NAMALWA (cell line): Measurements from ENCODE around the gene KDELR3.
"Not testable (repeated sequence)": the region's sequence is repeated elsewhere in the genome, so short reads cannot be mapped to it uniquely, and the experiment has no call there.

Source experiments
- DNase-seq: peaks from one replicate; pipeline ENCODE4 v3.0.0-alpha.2; 2015; ENCODE audit warnings: low spot score

KDELR3 gene

DNA sequence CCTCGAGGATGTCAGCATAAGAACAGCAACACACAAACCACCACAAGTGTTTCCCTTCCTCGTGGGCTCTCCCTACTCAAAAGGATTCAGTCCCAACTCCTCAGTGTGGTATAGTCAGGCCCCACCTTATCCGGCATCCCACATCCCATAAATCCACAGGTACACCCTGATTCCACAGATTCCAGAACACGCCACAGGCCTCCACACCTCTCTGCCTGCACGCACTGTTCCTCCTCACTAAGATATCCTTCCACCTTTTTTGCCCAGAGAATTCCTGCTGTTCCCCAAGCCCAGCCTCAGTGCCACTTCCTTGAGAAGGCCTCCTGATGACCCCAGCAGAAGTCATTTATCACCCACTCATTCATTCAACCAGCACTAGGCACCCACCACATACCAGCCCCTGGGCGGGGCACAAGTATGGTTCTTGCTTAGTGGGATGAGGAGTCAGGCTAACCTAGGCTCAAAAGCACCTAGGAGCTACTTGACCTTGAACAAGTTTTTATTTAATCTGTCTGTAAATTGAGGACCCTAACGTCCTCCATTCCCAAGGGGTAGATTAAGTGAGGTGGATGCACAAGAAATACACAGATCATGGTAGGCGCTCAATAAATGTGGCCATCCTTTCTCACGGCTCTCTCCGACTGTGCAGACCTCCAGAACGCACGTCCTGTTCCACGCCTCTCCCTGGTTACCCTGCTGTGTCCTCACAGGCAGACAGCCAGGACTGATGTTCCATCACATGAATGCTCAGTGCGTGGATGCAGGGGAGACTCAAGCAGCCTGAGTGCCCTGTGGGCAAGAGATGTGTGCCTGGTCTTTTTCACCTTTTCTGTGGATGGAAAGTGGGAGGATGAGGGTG lies 10.8 kb upstream of the KDELR3 start:
- DNase-seq: no peak

DNA sequence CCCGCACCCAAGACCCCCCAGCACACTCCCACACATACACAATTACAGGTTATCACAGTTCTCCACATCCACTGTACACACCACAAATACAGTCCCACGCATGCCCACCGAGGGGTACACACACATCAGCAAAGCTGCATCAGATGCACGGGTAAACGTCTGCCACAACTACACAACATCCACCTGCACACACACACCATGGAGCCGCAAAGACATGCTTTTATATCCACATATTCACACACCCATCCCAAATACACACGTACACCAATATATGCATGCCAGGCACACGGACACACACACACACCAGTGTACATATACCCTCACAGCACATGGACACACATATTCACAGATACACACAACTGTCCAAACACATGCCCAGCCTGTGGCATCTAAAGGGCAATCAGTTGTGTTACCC lies 7.5 kb upstream of the KDELR3 start:
- no peak for DNase-seq

DNA sequence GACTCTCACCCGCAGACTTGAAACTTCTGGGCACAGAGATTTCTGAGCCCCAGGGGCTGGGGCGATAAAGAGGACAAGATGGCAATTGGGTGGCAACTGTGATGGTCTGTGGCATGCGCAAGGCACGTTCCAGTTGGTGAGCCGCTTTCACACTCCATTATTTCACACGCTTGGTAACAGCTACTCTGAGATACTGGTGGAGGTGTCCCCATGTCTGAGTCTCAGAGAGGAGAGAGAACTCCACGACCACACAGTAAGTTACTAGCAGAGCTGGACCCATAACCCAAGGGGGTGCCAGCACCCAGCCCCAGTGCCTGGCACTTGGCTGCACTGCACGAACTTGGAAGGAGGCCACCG lies 6.9 kb upstream of the KDELR3 start:
- DNase-seq: no peak

DNA sequence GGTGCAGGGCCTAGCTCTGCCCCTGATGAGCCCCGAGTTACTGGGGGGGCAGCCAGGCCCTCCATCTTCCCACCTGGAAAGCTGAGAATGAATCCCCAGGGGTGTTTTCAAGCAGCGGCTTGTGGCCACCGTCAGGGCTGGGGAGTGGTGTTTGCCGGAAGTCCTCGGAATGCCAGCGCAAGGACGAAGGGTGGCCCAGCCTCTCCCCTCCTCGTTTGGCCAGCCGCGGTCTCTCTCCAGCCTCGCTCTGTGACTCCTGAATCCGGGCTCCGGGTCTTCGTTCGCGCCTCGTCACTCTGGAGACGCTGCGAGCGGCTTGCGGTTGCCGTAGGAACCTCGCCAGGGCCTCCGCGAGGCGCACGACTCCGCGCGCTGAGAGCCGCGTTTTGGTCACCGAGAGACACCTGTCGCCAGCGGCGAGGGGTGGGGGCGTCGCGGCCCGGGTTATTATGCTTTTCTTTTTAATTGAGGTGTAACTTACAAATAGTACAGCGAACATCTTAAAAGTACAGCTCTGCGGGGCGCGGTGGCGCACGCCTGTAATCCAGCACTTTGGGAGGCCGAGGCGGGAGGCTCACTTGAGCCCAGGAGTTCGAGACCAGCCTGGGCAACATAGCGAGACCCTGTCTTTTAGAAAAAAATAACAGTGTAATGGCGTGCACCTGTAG lies 6.3 kb upstream of the KDELR3 start:
- DNase-seq: peak; percentile 69

DNA sequence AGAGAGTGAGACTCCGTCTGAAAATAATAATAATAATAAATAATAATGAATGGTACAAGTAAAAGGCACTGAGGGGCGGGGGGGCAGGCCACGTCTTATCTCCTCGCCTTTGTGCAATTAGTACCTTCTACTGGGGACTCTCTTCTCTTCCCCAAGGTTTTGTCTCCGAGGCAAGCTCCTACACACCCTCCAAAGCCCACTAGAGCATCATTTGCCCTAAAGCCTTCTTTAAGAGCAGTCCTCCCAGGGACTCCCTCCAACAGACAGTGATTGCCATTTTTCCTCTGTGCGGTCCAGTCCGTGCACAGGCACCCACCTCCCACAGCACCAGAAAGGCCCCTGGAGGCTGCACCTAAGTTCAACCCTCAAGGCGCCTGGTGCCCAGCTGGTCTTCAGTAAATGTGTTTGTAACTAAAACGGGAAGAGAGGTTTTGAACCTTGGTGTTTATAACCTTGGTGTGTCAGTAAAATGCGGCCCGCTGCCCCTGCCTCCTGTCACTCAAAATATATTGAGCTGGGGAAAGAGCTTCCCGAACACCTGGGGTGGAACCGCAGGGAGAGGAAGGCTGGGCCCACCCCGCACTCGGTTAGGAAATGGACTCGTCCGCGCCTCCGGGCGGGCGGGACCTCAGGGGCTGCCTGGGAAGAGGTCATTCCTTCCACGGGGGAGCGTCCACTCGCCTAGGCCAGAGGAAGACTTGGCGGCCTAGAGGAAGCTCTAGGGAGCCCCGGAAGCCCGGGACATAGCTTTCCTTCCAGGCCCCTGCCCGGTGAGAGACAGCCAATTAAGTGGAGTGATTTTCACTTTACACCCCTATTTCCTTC lies 4.7 kb upstream of the KDELR3 start:
- no peak for DNase-seq

DNA sequence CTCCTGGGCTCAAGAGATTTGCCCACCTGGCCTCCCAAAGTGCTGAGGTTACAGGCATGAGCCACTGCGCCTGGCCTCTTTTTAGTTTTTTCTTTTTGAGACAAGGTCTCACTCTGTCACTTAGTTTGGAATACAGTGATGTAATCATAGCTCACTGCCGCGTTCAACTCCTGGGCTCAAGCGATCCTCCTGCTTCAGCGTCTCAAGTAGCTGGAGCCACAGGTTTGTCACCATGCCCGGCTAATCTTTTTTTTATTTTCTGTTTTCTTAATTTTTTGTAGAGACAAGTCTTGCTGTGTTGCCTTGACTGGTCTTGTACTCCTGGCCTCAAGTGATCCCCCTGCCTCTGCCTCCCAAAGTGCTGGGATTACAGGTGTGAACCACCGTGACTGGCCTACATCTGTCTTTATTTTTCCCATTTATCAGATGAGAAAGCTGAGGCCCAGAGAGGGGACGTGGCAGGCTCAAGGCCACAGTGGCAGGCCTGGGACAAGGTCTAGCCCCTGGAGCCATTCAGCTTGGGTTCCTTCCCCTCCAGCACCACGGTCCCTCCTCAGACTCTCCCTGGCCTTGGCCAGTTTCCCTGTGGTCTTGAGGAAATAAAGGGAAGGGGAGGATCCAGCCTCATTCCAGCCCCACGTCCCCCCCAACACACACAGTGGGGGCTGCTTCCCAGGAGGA lies 2.8 kb upstream of the KDELR3 start:
- DNase-seq: no peak

DNA sequence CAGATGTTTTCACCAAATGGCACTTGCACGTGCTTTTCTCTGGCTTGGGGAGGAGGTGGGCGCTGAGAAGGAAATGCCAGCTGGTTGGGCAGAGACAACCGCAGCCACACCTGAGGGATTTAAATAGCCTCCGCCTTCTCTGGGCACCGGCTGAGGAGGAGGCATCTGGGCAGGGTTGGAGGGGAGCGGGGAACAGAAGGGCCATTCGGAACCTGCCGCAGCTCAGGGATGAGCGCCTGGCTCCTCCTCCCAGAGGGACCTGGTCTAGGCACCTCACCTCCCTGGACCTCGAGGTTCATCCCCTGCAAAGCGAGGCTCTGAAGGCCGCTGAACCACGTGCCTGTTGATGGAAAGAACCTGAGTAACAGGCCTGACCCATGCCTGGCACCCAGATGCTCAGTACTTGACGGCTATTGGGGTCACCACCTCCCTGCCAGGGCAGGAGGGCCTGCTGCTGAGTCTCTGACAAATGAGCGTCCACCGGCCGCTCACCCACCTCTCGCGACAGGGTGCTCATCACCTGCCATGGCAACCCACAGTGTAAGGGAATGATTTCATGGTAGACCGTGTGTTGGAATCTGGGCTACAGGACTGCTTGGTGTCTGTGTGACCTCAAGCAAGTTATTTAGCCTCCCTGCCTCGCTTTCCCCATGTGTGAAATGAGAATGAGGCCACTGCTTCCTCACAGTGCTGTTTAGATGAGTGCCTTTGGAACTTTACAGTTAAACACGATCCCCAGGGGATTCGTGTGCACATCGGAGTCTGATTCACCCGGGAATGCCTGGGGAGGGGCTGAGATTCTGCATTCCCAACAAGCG lies 2.0 kb upstream of the KDELR3 start:
- DNase-seq: no peak

DNA sequence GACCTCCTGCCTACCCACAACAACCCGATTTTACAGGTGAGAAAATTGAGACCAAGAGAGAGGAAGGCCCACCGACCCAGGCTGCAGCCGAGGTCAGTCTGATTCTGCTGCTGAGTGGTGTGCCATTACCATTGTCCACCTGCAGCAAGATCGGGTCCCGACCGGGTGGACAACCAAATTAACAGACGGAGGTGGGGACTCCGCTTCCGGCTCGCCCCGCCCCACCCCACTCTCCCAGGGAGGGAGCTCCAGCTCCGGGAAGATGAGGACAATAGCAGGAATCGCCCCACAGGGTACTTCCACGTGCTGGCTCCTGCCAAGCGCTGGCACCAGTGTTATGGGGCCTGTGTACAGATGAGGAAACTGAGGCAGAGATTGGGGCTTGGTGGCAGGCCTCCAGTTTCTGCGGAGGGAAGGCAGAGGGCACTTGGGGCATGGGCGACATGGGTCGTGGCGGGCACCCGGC lies 425 bp upstream of the KDELR3 start:
- DNase-seq: no peak

DNA sequence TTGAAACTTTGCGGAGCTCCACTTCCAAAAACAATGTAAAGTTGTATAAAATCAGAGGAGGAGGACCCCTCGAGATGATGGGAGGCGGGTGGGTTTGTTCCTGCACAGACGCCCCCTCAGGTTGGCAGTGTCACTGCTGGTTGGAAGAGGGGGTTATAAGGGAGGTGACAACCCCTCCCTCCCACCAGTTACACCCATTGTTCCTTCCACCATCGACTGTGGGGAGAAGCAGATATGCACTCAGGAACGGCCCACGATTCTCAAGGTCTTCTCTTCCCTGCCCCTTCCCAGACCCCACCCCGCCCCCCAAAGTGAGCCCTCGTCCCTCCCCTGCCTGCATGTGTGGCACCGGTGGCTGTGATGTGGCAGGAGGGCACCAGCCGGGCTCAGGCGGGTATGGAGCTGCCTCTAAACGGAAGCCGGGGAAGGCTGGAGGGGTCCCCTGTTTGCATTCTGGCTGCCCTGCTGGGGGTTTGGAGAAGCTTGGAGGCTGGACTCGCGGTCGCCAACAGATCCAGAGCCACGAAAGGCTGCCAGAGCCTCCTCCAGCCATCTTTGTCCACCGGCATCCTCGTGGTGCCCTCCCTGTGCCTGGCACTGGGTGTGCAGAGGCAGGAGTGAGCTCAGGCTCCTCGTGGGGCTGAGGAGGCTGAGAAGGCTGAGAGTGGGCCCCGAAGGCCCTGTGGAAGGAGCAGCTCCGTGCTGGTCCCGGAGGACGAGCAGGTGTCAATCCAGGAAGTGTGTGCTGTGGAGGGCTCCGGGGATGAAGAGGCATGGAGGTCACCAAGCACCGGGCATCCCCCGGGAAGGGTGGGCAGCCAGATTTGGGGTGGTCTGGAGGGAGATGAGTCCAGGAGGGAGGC lies 778 bp downstream of the KDELR3 start:
- DNase-seq: no peak

DNA sequence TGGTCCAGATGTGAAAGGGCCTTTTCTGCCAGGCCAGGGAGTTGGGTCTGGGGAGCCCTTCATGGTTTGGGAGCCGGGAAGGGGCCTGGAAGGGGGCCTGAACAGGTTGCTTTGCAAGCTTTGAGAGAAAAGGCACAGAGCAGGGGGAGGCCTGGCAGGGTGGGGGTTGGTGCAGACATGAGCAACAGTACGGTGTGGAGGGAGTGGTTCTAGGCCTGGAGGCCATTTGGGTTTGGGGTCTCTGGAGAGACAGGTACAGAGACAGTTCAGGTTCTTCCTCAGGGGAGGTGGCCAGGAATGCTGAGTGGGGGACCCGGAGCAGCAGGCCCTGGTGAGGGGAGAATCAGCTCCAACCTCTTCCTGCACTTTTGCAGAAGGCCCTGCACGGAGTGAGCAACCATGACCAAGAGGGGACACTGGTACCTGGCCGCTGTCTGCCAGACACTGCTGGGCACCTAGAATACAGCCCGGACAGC lies 1.4 kb downstream of the KDELR3 start:
- no peak for DNase-seq

DNA sequence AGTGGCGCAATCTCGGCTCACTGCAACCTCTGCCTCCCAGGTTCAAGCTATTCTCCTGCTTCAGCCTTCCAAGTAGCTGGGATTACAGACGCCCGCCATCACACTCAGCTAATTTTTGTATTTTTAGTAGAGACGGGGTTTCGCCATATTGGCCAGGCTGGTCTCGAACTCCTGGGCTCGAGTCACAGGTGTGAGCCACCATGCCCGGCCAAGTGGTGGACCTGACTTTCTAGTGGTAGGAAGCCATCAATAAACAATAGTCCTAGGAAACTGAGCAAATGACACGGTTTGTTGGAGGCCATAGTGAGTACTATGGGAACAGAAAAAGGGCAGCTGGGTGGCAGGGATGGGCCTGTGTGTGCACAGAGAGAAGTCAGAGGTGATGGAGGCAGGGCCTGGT lies 2.3 kb downstream of the KDELR3 start:
- not testable (repeated sequence) for DNase-seq

DNA sequence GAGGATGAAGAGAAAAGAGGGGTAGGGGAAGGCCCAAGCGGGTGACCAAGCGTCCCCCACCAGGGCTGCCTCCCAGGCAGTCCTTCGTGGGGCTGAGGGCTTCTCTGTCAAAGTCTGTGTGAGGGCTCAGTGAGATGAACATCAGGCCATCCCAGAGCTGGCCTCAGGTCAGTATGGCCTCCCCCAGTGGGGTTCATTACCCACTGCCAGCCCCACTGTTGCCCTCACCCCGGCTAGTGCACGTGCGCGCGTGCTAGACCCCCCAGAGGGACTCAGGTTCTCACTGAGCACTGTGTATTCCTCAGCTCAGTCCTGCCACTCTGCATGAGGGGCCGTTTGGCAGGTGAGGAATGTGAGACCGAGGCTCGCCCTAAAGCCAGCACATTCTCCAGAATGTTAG lies 3.3 kb downstream of the KDELR3 start:
- no peak for DNase-seq

DNA sequence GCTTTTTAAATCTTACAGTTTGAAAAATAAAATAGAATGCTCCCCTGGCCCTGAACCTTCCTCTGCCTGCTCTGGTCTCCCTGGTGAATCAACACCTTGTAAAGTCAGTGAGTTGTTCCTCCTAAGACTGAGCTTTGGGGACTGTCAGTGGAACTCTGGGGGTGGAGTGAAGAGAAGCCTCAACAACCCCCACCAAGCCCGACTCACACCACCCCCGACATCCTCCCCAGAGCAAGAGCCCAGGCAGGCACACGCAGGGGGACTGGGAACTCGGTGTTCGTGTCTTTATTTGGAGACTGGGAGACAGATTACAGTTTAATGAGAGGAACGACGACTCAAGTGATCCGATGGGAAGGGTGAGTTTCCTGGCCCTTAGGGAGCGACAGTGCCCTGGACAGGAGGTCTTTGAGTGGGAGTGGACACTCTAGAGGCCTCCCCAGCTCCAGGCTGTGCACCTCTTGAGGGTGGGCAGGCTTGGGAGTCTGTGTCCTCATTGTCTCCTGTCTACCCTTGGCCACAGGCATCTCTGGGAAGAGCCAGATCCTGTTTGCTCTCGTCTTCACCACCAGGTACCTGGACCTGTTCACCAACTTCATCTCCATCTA lies 6.2 kb downstream of the KDELR3 start:
- no peak for DNase-seq

DNA sequence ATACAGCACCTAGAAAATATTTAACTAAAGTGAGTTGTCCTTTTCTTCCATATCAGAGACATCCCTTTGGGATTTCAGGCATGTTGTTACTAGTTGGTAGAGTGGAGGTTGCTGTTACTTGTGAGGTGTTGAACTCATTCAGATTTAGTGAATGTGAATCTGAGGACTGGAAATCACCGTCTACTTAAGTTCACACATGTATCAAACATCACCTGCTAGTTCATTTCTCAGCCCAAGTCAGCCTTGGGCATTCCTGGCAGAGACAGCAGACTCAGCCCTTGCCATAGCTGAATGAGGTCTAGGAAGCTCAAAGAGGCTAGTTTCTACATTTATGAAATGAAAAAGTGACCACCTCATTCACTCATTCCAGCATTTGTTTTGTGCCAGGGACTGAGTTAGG lies 9.7 kb downstream of the KDELR3 start:
- DNase-seq: no peak

DNA sequence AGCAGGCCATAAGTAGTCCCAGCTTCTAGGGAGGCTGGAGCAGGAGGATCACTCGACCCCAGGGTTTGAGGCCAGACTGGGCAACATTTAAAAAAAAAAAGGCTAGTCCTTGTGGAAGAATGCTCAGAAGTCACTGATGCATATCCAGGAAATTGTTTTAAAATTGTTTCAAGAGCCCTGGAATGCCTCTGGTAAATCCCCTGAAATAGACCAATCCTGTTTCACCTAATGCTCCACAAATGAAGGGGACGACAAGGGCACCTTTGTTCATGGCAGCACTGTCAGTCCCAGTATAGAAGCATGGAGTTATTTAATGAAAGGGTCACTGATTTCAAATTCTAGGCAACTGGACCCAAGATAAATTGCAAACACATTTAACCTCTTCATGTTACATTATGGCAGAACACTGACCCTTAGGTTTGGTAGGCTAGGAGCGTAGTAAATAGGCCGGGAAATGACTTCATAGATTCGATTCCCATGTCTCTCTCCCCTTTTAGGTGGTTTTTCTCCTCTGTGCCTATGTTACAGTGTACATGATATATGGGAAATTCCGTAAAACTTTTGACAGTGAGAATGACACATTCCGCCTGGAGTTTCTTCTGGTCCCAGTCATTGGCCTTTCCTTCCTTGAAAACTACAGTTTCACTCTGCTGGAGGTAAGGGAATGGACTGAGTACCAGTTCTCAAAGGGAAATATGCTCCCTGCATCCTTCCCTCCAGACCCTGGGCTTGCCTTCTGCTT lies 11.4 kb downstream of the KDELR3 start:
- no peak for DNase-seq

DNA sequence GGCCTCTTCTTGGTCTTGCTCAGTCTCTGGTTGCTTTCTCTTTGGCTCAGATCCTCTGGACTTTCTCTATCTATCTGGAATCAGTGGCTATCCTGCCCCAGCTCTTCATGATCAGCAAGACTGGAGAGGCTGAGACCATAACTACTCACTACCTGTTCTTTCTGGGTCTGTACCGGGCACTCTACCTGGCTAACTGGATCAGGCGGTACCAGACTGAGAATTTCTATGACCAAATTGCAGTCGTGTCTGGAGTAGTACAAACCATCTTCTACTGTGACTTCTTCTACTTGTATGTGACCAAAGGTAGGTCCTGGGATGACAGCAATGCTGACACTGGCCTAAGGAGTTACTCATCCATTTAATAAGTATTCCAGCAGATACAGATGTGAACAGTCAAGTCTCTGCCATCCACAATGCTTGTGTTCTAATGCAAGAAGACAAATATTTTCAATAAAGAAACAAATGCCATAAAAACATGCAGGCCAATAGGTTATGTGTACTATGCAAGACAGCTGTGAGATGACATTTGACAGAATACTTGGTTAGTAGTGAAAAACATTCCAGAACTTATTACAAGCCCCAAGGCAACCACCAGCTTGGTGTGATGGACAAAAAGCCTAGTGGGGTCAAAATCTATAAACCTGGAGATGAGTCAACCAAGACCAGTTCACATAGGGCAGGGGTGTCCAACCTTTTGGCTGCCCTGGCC lies 13.4 kb downstream of the KDELR3 start:
- no peak for DNase-seq

DNA sequence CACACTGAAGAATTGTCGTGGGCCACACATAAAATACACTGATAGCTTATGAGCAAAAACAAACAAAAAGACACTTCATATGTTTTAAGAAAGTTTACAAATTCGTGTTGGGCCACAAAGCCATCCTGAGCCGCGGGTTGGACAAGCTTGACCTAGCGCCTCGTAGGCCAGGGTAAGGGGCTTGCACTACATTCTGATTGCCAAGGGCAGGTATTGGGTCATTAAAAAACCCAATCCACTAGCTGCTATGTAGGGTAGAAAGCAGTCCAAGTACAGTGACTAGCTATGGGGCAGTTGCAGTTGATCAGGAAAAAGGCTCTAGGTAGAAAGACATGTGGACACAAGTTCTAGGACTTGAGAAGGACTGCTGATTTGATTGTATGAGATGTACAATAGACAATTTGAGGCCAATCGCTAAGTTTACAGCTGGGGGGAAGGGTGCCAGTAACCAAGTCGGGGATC lies 14.0 kb downstream of the KDELR3 start:
- DNase-seq: no peak

DNA sequence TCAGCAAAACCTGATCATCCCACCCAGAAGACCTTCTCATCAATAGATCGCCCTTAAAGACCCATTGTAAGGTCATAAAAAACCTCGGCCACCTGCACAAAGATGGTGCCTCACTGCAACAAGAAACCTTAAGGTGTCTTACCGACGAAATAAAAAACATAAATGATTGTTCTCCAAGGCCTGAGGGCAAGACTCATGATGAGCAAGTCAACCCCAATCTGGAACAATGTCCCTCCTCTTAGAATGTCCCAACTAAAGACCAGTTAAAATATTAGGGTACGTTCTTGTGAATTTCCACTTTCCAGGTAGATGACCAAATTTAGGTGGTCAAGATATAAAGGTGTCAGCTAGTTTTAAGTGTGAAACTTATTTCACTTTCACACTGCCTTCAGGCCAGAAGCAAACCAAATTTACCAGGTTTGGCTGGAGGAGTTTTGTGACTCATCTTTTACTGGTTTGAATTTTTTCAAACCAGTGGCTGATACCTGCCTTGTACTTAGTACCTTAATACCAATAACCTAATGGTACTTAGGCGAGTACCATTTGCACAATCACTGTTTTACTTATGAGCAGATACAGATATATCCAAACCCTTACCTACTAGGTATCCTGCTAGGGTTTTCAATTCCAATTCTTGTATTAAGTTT lies 14.9 kb downstream of the KDELR3 start:
- no peak for DNase-seq
